ENCODE results near the gene PTGES. TPM values are rescaled to one million over a fixed set of nuclear protein-coding genes. Genes with fewer than 3 reads are reported as not detected.

The PTGES gene
- polyA plus RNA-seq, 1 experiment = 17.0 TPM

- Histone ChIP-seq H3K27me3 (ENCODE audit: control insufficient read depth, insufficient read depth, low read length) (no peaks in the 10 kb centered on the region), H3K9me3 (ENCODE audit: control insufficient read depth, insufficient read depth, low read length) (no peaks in the 10 kb centered on the region), H3K4me3 (ENCODE audit: low read depth, low read length) (no peak overlapping the region), H3K27ac (ENCODE audit: low read depth, low read length) (no peak overlapping the region)
- TF ChIP-seq, protein P1, sequence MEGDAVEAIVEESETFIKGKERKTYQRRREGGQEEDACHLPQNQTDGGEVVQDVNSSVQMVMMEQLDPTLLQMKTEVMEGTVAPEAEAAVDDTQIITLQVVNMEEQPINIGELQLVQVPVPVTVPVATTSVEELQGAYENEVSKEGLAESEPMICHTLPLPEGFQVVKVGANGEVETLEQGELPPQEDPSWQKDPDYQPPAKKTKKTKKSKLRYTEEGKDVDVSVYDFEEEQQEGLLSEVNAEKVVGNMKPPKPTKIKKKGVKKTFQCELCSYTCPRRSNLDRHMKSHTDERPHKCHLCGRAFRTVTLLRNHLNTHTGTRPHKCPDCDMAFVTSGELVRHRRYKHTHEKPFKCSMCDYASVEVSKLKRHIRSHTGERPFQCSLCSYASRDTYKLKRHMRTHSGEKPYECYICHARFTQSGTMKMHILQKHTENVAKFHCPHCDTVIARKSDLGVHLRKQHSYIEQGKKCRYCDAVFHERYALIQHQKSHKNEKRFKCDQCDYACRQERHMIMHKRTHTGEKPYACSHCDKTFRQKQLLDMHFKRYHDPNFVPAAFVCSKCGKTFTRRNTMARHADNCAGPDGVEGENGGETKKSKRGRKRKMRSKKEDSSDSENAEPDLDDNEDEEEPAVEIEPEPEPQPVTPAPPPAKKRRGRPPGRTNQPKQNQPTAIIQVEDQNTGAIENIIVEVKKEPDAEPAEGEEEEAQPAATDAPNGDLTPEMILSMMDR (IDR thresholded peaks at IDR 0.05; ENCODE audit: low read depth, low read length) = no peak
- ChIA-PET CTCF (interaction anchor here (2.6 kb wide), 1 partner anchor 34 kb away, joined by 10 read pairs; no protein-coding TSS in a partner anchor), POLR2A (no interaction called here)
- no peak for DNase-seq (ENCODE audit: low read depth, low spot score)
Measured at GRCh38 chr9:129692534-129692933, 60.3 kb downstream of the PTGES start.

Other genes starting within 250 kb of the PTGES start
- gene C9orf50, start 131.9 kb downstream of the PTGES start, polyA plus RNA-seq (2011; rRNA removed) = 0.26 and 0.30 TPM in 2 replicates
- 49.3 and 50.4 TPM in 2 replicates for gene NTMT1, start 126.9 kb downstream of the PTGES start, polyA plus RNA-seq (2011; rRNA removed)
- gene ASB6, start 110.9 kb downstream of the PTGES start, polyA plus RNA-seq (2011; rRNA removed) = 11.6 and 15.3 TPM in 2 replicates
- 8.3 and 15.0 TPM in 2 replicates for gene PRRX2, start 87.4 kb downstream of the PTGES start, polyA plus RNA-seq (2011; rRNA removed)
- 26.3 and 31.0 TPM in 2 replicates for gene TOR1B, start 50.1 kb upstream of the PTGES start, polyA plus RNA-seq (2011; rRNA removed)
- 72.0 and 78.5 TPM in 2 replicates for gene TOR1A, start 71.1 kb upstream of the PTGES start, polyA plus RNA-seq (2011; rRNA removed)
- gene C9orf78, start 82.2 kb upstream of the PTGES start, polyA plus RNA-seq (2011; rRNA removed) = 51.4 and 66.8 TPM in 2 replicates
- 10.3 and 13.2 TPM in 2 replicates for gene USP20, start 82.4 kb upstream of the PTGES start, polyA plus RNA-seq (2011; rRNA removed)

All from AG04450 (cell line).